ENCODE measurements around the gene NKAIN2.

The NKAIN2 gene

DNA sequence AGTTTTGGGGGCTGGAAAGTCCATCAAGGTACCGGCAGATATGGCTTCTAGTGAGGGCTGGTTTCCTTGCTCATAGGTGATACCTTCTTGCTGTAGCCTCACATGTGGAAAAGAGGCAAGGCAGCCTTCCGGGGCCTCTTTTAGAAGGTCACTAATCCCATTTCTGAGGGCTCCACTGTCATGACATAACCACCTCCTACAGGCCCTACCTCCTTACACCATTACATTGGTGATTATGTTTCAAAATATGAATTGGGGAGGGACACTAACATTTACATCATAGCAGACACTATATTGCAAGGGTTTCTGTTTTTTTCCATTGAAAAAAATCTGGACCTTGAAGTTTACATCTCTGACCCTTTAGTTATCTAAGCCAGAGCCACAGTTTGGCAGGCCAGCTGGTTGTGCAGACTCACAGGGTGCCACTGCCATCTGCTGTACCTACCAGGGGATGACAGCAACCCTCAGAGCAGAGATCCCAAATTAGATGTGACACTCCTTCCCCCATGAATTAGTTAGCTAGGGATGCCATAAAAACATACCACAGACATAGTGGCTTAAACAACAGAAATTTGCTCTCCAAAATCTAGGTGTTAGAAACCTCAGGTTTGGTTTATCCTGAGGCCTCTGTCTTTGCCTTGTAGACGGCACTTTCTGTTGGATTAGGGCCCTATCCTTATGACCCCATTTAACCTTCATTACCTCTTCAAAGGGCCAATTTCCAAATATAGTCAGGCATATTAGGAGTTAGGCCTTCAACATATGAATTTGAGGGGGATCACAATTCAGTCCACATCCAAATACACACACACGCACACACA is 992.2 kb downstream of the NKAIN2 start:
- peak; percentile 84 for DNase-seq

DNA sequence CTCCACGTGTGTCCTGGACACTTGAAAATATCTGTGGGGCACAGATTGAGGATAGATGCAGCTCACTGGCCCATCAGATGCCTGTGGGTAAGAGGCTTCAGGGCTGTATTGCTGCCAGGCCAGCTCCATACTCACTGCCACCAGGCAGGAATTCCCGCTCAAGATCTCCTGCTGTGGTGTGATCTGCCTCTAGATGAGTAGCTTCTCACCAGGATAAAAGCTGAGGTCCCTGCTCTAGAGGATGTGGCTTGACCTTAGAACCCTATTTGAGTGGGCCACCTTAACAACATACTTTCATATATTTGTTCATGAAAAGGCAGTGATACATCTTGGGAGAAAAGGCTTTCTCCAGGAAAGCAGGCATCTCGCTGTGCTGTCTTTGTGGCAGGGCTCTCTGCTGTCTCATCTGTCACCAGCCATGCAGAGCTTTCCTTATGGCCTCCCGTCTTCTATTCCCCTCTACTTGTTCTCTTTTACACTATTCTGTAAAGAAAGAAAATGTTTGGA is 992.9 kb downstream of the NKAIN2 start:
- DNase-seq: peak; percentile 58

GRCh38 chr6:124797224-124797623 is 993.6 kb downstream of the NKAIN2 start:
- DNase-seq: no peak

- peak; percentile 37 for DNase-seq
Measured at GRCh38 chr6:124798942-124799496, 995.4 kb downstream of the NKAIN2 start.

GRCh38 chr6:124799638-124800037 is 996.0 kb downstream of the NKAIN2 start:
- DNase-seq: no peak

DNA sequence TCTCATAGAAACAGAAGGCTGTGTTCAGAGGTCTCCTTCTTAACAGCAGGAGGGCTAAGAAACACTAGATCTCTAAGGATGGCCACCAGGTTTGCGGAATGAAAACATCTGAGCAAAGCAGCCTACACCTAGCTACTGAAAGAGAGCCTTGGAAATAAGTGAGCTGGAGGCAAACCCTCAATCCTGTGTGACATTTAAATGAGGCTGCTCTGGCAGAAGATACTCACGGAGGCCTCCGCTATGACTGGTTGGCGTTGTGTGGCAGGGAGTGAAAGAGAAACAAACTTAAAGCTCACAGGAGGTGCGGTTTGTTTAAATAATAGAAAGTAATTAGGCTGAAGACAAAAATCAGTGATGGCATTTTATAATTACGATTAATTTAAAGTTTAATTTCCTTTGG is 996.6 kb downstream of the NKAIN2 start:
- no peak for DNase-seq

GRCh38 chr6:124812067-124812466 is 1008.4 kb downstream of the NKAIN2 start:
- peak; percentile 46 for DNase-seq

DNA sequence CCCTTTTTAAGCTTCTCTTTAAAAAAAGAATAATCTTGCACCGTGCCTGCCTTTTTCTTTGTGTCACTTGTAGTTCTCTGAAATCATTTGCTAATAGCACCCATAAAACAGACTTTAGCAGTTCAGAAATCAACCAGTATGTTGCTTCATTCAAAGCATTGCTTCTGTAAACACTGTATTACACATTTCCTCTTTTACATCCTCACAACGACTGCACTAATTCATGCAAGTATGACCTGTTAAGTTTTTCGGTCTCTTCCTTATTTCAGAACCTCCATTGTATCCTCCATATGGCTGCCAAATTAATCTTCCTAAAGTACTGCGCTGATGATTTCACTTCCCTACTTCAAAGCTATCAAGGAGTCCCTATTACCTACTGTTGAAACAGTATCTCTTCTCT is 1015.7 kb downstream of the NKAIN2 start:
- peak; percentile 69 for DNase-seq

- DNase-seq: peak; percentile 92
Measured at GRCh38 chr6:124822204-124822613, 1018.5 kb downstream of the NKAIN2 start.

- peak; percentile 55 for DNase-seq
Measured at GRCh38 chr6:124822721-124823120, 1019.1 kb downstream of the NKAIN2 start.

GRCh38 chr6:124823240-124824111 is 1019.8 kb downstream of the NKAIN2 start:
- peak; percentile 94 for DNase-seq

- DNase-seq: peak; percentile 67
Measured at GRCh38 chr6:124825564-124825963, 1021.9 kb downstream of the NKAIN2 start.

- DNase-seq: no peak
Measured at GRCh38 chr6:124829822-124830221, 1026.2 kb downstream of the NKAIN2 start.

- DNase-seq: no peak
Measured at GRCh38 chr6:124830506-124830905, 1026.8 kb downstream of the NKAIN2 start.

DNA sequence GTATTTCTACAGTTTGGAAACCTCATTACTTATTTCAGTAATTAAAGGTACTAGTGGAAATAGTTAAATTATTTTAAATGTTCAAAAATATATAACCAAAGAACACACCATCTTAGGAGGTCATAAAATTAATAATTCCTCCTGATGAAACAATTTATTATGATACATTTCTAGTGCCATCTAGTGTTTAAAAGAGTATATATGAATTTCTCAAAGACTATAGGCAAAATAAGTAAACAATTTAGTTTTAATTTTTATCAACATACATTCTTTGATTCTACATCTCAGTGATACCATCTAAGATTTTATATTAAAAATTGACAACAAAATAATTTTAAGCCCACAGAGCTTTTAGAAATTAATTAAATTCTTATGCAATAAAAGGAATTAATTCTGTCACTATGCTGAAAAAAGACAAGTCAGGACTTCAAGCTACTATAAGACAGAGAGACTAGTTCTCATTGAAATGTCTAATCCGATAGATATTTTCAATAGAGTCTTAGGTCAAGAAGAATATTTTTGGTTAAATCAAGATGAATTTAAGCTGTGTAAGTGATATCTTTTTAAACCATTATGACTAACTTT is 1050.8 kb downstream of the NKAIN2 start:
- DNase-seq: peak; percentile 63

GRCh38 chr6:124857746-124858145 is 1054.1 kb downstream of the NKAIN2 start:
- no peak for DNase-seq

GRCh38 chr6:124858564-124858963 is 1054.9 kb downstream of the NKAIN2 start:
- no peak for DNase-seq

GRCh38 chr6:124859366-124859765 is 1055.7 kb downstream of the NKAIN2 start:
- DNase-seq: no peak

GRCh38 chr6:124866040-124866439 is 1062.4 kb downstream of the NKAIN2 start:
- DNase-seq: no peak

DNA sequence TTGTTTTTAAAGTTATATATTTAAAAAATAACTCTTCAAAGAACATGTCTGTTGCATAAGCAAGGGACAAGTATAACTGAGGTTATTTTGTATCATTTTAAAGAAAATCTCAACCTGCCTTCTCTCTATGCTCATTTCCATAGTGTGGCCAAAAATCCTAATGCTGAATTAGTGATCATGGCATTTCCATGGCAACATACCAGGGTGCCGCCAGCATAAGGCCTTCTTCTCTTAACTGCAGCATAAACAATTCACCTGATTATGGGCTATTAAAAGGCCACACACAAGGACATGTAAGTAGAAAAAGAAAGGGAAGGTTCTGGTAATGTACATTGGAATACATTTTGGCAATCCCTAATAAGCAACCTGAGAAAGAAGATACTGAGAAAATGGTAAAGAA is 1063.5 kb downstream of the NKAIN2 start:
- DNase-seq: peak; percentile 92

- no peak for DNase-seq
Measured at GRCh38 chr6:124868481-124868880, 1064.8 kb downstream of the NKAIN2 start.

- DNase-seq: peak; percentile 47
Measured at GRCh38 chr6:124869416-124869815, 1065.8 kb downstream of the NKAIN2 start.

Data from NCI-H69 (cell line).